Adrenal gland (tissue), 5 donors: ENCODE results near the gene CDX2.

Source experiments
- CTCF ChIP-seq, 6 experiments: fragments of 450-650 bp in 4 of 6; fragments of 200-600 bp in 2 of 6; sonication (generic) in 1 of 6; IDR thresholded peaks; 1 replicate in 5 of 6; 2 replicates in 1 of 6; pipeline versions ENCODE4 v1.5.1 to v1.8.0; 2016 to 2021; ENCODE audit warnings: antibody characterized with exemption in 6 of 6, mild to moderate bottlenecking in 2 of 6, moderate library complexity in 1 of 6
- POLR2A ChIP-seq, 2 donors: fragments of 450-650 bp; IDR thresholded peaks; one replicate each; pipeline ENCODE4 v1.6.1; 2017; ENCODE audit warnings: antibody characterized with exemption in 2 of 2, mild to moderate bottlenecking in 2 of 2, moderate library complexity in 1 of 2
- donor health status: DM: no; HTN: no; CAD: no.

GRCh38 chr13:27959976-27960361 is 9.1 kb downstream of the CDX2 start:
- TF ChIP-seq CTCF (IDR thresholded peaks at IDR 0.05) (no peak), POLR2A (IDR thresholded peaks at IDR 0.05) (no peak)
